ENCODE results near the gene GPR171. TPM values are rescaled to one million over a fixed set of nuclear protein-coding genes. Genes with fewer than 3 reads are reported as not detected.
"Not testable (repeated sequence)": the region's sequence is repeated elsewhere in the genome, so short reads cannot be mapped to it uniquely, and the experiment has no call there.

GPR171 gene
- total RNA-seq = under 1 TPM in 4 of 6 experiments, not detected in 2; 0.22 to 0.99 (median 0.27) TPM
- long read RNA-seq = 0 reads

DNA sequence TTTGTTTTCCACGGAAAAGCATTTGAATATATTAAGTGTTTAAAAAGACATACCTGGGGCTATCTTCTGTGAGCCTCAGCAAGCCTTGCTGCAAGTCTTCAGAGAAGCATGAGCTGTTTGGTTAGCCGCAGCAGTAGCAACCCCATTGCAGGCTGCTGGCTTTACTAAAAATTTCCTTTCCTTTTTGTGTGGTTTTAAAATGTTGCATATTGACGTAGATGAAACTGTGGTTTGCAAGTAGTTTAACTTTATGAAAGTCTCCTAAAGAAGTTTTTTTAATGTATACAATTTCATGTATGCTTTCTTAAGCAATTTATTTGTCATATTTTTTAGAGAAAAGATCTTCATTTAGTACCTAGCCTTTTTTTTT, at the start of gene GPR171:
GPR171 (minus strand) TSS at position 166 of the 370 bp plus-strand sequence. CDS start 3,830 bp downstream, outside the sequence.
- no peaks in the 10 kb centered on the region for H3K36me3 ChIP-seq
- 65% methylated on average over 3 of the region's 3 CpGs for WGBS (ENCODE audit: insufficient coverage, low coverage, low lambda C conversion rate, missing lambda C conversion rate)
- no peak within 1 kb of the TSS for H3K27ac ChIP-seq
- no peaks in the 10 kb centered on the region for H3K27me3 ChIP-seq
- no peaks in the 10 kb centered on the region for H3K9me3 ChIP-seq
- DNase-seq (no peak), ATAC-seq (no peak)
- intact Hi-C loops (cut with DNase I) = no loop called here
- H3K4me3 ChIP-seq = no peak within 1 kb of the TSS
- TF ChIP-seq, protein P1, sequence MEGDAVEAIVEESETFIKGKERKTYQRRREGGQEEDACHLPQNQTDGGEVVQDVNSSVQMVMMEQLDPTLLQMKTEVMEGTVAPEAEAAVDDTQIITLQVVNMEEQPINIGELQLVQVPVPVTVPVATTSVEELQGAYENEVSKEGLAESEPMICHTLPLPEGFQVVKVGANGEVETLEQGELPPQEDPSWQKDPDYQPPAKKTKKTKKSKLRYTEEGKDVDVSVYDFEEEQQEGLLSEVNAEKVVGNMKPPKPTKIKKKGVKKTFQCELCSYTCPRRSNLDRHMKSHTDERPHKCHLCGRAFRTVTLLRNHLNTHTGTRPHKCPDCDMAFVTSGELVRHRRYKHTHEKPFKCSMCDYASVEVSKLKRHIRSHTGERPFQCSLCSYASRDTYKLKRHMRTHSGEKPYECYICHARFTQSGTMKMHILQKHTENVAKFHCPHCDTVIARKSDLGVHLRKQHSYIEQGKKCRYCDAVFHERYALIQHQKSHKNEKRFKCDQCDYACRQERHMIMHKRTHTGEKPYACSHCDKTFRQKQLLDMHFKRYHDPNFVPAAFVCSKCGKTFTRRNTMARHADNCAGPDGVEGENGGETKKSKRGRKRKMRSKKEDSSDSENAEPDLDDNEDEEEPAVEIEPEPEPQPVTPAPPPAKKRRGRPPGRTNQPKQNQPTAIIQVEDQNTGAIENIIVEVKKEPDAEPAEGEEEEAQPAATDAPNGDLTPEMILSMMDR (IDR thresholded peaks at IDR 0.05) = no peak
- TF ChIP-seq POLR2A (IDR thresholded peaks at IDR 0.05) = no peak
- peaks cover 0 to 19% (median 7%) of the 10 kb centered on the region in 4 donors for H3K4me1 ChIP-seq

DNA sequence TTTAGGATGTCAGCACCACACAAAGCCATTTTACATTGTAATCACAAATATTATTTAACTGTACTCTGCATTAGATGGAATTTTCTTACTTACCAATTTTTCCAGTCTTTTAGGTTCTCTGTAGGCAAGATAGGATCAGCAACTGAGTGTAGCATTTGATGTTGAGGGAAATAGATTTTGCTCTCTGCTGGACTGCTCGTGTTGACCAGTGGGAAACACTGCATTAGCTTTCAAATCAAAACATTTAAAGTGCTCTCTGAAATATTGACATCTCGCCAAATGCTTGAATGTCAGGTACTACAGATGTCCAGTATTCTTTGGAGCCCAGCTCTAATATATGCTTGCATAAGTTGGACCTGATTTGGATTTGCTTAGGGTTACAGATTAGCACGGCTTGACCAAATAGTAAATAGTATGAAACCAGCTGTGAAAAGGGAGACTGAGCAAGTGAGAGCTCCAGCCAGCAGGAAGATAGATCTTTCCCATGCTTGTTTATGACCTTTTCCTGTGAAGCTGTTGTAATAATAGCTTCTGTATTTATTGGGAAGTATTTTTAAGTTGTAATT, 45.8 kb upstream of the GPR171 start:
- H3K4me1 ChIP-seq = no peaks in the 10 kb centered on the region
- TF ChIP-seq, protein P1 (IDR thresholded peaks at IDR 0.05) = no peak
- no peak for TF ChIP-seq POLR2A (IDR thresholded peaks at IDR 0.05)
- no peaks in the 10 kb centered on the region for H3K9me3 ChIP-seq
- ATAC-seq (peak in 1 of 4 donors; percentile 18), DNase-seq (no peak)
- H3K27ac ChIP-seq = no peak overlapping the region
- H3K4me3 ChIP-seq = no peak overlapping the region
- no peaks in the 10 kb centered on the region for H3K36me3 ChIP-seq
- intact Hi-C loops (cut with DNase I) = no loop called here
- no peaks in the 10 kb centered on the region for H3K27me3 ChIP-seq
- 24% methylated on average over 3 of the region's 3 CpGs for WGBS (ENCODE audit: insufficient coverage, low coverage, low lambda C conversion rate, missing lambda C conversion rate)

GRCh38 chr3:151242006-151242405, 39.0 kb upstream of the GPR171 start:
- DNase-seq; H3K4me1 ChIP-seq; ATAC-seq; H3K27me3 ChIP-seq; H3K27ac ChIP-seq; intact Hi-C loops (cut with DNase I); H3K36me3 ChIP-seq; H3K9me3 ChIP-seq; H3K4me3 ChIP-seq: not testable (repeated sequence)
- WGBS (ENCODE audit: insufficient coverage, low coverage, low lambda C conversion rate, missing lambda C conversion rate) = no CpG with 5 or more reads among the region's 18 CpGs

GRCh38 chr3:151236736-151237135, 33.7 kb upstream of the GPR171 start:
- DNase-seq = no peak
- H3K27me3 ChIP-seq = no peaks in the 10 kb centered on the region
- H3K9me3 ChIP-seq = no peaks in the 10 kb centered on the region
- H3K27ac ChIP-seq = no peak overlapping the region
- no peak overlapping the region for H3K4me3 ChIP-seq
- 83% methylated on average over 7 of the region's 7 CpGs for WGBS (ENCODE audit: insufficient coverage, low coverage, low lambda C conversion rate, missing lambda C conversion rate)
- no peaks in the 10 kb centered on the region for H3K4me1 ChIP-seq
- ATAC-seq = no peak
- TF ChIP-seq, protein P1 (IDR thresholded peaks at IDR 0.05) = no peak
- TF ChIP-seq POLR2A (IDR thresholded peaks at IDR 0.05) = no peak
- no peaks in the 10 kb centered on the region for H3K36me3 ChIP-seq
- intact Hi-C loops (cut with DNase I) = no loop called here

DNA sequence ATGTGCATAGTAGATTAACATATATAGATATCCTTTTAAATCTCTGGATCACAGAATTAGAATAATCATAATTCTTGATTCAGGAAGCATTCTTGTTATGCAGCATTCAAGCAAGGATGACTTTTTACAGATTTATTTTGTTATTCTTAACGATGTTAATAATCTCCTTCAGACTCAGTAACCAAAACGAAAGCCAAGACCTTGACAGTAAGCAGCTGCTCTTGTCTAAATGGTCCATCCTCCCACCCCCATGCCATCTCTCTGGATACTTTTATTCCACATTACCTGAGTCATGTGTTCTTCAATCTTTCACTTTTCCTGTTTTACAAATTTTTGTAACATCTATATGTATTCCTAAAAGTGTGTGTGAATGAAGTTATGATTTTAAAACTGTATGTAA, 33.3 kb upstream of the GPR171 start:
- Histone ChIP-seq H3K27me3 (no peaks in the 10 kb centered on the region), H3K4me3 (no peak overlapping the region), H3K4me1 (no peaks in the 10 kb centered on the region), H3K27ac (no peak overlapping the region), H3K9me3 (no peaks in the 10 kb centered on the region), H3K36me3 (no peaks in the 10 kb centered on the region)
- DNase-seq = no peak
- intact Hi-C loops (cut with DNase I) = no loop called here
- WGBS (ENCODE audit: insufficient coverage, low coverage, low lambda C conversion rate, missing lambda C conversion rate) = 59% methylated on average over 2 of the region's 2 CpGs
- no peak for ATAC-seq
- TF ChIP-seq, protein P1 (IDR thresholded peaks at IDR 0.05) = no peak
- TF ChIP-seq POLR2A (IDR thresholded peaks at IDR 0.05) = no peak

Measured in right lobe of liver (tissue), 6 donors.